PC-9 (cell line): Measurements from ENCODE around the gene CDKN1C. TPM values are rescaled to one million over a fixed set of nuclear protein-coding genes. Genes with fewer than 3 reads are reported as not detected.

ENCODE experiments used
- BruUV-seq: library from RNA; stranded (reverse); fragments of 400-500 nt; replicated peaks from 2 replicates; lab custom pipeline; 2021; lab: Mats Ljungman, UMichigan
- CTCF ChIA-PET: fragments of 300-600 bp; sonication (Branson Sonifier 250); formaldehyde crosslinking; loops from one replicate; lab custom pipeline; 2022; ENCODE audit warnings: antibody characterized with exemption; lab: Charles Lee
- POLR2A ChIA-PET: fragments of 300-600 bp; sonication (Branson Sonifier 250); formaldehyde crosslinking; loops from one replicate; lab custom pipeline; 2022; ENCODE audit warnings: antibody characterized with exemption; ENCODE audit not compliant: unreplicated experiment; lab: Charles Lee
- DNase-seq, 2 experiments: peaks; one replicate each; pipeline versions ENCODE4 v3.0.0 to v3.0.0-alpha.2; 2015 to 2022; ENCODE audit warnings: mixed read lengths in 1 of 2
- H2AFZ ChIP-seq: fragments of 200-600 bp; sonication (generic); 2 replicates; pipeline ENCODE4 v1.8.1; 2017; ENCODE audit warnings: antibody characterized with exemption
- H3F3A ChIP-seq: fragments of 200-600 bp; sonication (generic); 2 replicates; pipeline ENCODE4 v1.8.1; 2017; ENCODE audit warnings: antibody characterized with exemption, mild to moderate bottlenecking, low read depth; ENCODE audit not compliant: insufficient read depth
- H3K27ac ChIP-seq: fragments of 200-600 bp; sonication (generic); 2 replicates; pipeline ENCODE4 v1.6.1; 2016; ENCODE audit warnings: mixed run types
- H3K27me3 ChIP-seq: fragments of 200-600 bp; sonication (generic); 2 replicates; pipeline ENCODE4 v1.6.1; 2016; ENCODE audit warnings: low read depth, mixed run types; ENCODE audit not compliant: insufficient read depth
- H3K36me3 ChIP-seq: fragments of 200-600 bp; sonication (generic); 2 replicates; pipeline ENCODE4 v1.6.1; 2016; ENCODE audit warnings: low read depth, mixed run types
- H3K4me1 ChIP-seq: fragments of 200-600 bp; sonication (generic); replicated peaks from 2 replicates; pipeline ENCODE4 v1.6.1; 2016; ENCODE audit warnings: mixed run types; ENCODE audit not compliant: insufficient read depth
- H3K4me2 ChIP-seq: fragments of 200-600 bp; sonication (generic); 2 replicates; pipeline ENCODE4 v1.6.1; 2017; ENCODE audit warnings: mixed run types
- H3K4me3 ChIP-seq: fragments of 200-600 bp; sonication (generic); 2 replicates; pipeline ENCODE4 v1.6.1; 2016; ENCODE audit warnings: mixed run types
- H3K79me2 ChIP-seq: fragments of 200-600 bp; sonication (generic); 2 replicates; pipeline ENCODE4 v1.6.1; 2017; ENCODE audit warnings: low read depth, mixed run types
- H3K9me2 ChIP-seq: fragments of 200-600 bp; sonication (generic); 2 replicates; pipeline ENCODE4 v1.8.1; 2017; ENCODE audit warnings: mild to moderate bottlenecking; ENCODE audit not compliant: insufficient read depth
- H3K9me3 ChIP-seq: fragments of 200-600 bp; sonication (generic); 2 replicates; pipeline ENCODE4 v1.8.1; 2016; ENCODE audit warnings: low read depth; ENCODE audit not compliant: insufficient read depth
- H4K20me1 ChIP-seq: fragments of 200-600 bp; sonication (generic); 2 replicates; pipeline ENCODE4 v1.8.1; 2017; ENCODE audit not compliant: insufficient read depth
- CTCF ChIP-seq: fragments of 200-600 bp; sonication (generic); conservative IDR thresholded peaks from 2 replicates; pipeline ENCODE4 v1.6.1; 2017; ENCODE audit warnings: mixed run types, antibody characterized with exemption, mild to moderate bottlenecking, moderate library complexity
- EZH2 ChIP-seq: fragments of 200-600 bp; sonication (generic); IDR thresholded peaks from 2 replicates; pipeline ENCODE4 v1.8.0; 2017; ENCODE audit warnings: antibody characterized with exemption, low read depth
- intact Hi-C: fragments of 100-400 bp; cut with micrococcal nuclease; formaldehyde crosslinking; loops from one replicate; pipeline ENCODE4 v1.10.0; 2022; ENCODE audit not compliant: unreplicated experiment
- total RNA-seq: library from RNA; stranded (reverse); gene quantifications from 2 replicates; pipeline ENCODE4 v1.2.3, GENCODE V29; 2021

The CDKN1C gene
- total RNA-seq, 1 experiment from 2014 or later, result 5.1 TPM

DNA sequence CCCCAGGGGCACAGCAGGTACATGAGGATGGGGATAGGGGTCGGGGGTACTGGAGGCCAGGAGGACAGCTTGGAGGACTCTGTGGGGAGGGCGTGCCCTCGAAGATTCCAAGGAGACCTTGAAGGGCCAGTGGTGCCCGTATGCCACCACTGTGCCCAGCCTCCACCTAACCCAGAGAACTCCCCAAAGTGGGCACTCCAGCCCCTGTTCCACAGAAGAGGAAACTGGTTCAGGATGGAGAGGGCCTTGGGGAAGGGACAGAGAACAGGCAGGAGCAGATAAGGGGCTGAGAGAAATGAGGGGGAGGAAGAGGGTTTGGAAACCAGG is 45.8 kb upstream of the CDKN1C start:
- no peak overlapping the region for H3K4me3 ChIP-seq
- H3K27ac ChIP-seq, result no peak overlapping the region
- no peaks in the 10 kb centered on the region for H3K9me2 ChIP-seq
- CTCF ChIA-PET, result interaction anchor here (0.6 to 1.1 kb wide), 2 partner anchors 31 to 398 kb away, joined by 3 read pairs; no protein-coding TSS in a partner anchor
- DNase-seq, result no peak
- no peak for TF ChIP-seq CTCF
- TF ChIP-seq EZH2, result no peak
- peaks cover 40% of the 10 kb centered on the region for H3K4me1 ChIP-seq
- peaks cover 26% of the 10 kb centered on the region for H3K79me2 ChIP-seq
- H3K27me3 ChIP-seq, result no peaks in the 10 kb centered on the region
- intact Hi-C loops, result loop anchor here (5.0 kb wide), 3 partner anchors 91 to 486 kb away; partner anchors contain the start of gene MRGPRG
- no peak overlapping the region for H2AFZ ChIP-seq
- H3K9me3 ChIP-seq, result no peaks in the 10 kb centered on the region
- H3F3A ChIP-seq, result peaks cover 19% of the 10 kb centered on the region
- POLR2A ChIA-PET, result no interaction called here
- no peaks in the 10 kb centered on the region for H3K36me3 ChIP-seq
- BruUV-seq, result no TSS peak
- no peak overlapping the region for H3K4me2 ChIP-seq
- H4K20me1 ChIP-seq, result peaks cover 5% of the 10 kb centered on the region; the same call in 1 of the 2 replicates

- Histone ChIP-seq H3K4me1 (peaks cover 40% of the 10 kb centered on the region), H3K27ac (peak overlapping the region; percentile 99), H3K79me2 (peaks cover 28% of the 10 kb centered on the region), H3K4me2 (peak overlapping the region; percentile 84), H3K27me3 (no peaks in the 10 kb centered on the region), H2AFZ (no peak overlapping the region; the same call in 1 of the 2 replicates), H3K9me2 (no peaks in the 10 kb centered on the region), H4K20me1 (peaks cover 5% of the 10 kb centered on the region; the same call in 1 of the 2 replicates), H3K4me3 (peak overlapping the region; percentile 57), H3F3A (peaks cover 19% of the 10 kb centered on the region), H3K36me3 (no peaks in the 10 kb centered on the region), H3K9me3 (no peaks in the 10 kb centered on the region)
- peak; percentile 72 to 87 for DNase-seq
- no TSS peak for BruUV-seq
- ChIA-PET POLR2A (no interaction called here), CTCF (interaction anchor here (0.6 to 1.2 kb wide), 4 partner anchors 31 to 398 kb away, joined by 3 read pairs; no protein-coding TSS in a partner anchor)
- TF ChIP-seq EZH2 (no peak), CTCF (peak; percentile 83)
- intact Hi-C loops, result loop anchor here (1.0 to 5.0 kb wide), 4 partner anchors 39 to 486 kb away; partner anchors contain the start of gene MRGPRG
Observed at GRCh38 chr11:2930704-2931419, 45.3 kb upstream of the CDKN1C start.

DNA sequence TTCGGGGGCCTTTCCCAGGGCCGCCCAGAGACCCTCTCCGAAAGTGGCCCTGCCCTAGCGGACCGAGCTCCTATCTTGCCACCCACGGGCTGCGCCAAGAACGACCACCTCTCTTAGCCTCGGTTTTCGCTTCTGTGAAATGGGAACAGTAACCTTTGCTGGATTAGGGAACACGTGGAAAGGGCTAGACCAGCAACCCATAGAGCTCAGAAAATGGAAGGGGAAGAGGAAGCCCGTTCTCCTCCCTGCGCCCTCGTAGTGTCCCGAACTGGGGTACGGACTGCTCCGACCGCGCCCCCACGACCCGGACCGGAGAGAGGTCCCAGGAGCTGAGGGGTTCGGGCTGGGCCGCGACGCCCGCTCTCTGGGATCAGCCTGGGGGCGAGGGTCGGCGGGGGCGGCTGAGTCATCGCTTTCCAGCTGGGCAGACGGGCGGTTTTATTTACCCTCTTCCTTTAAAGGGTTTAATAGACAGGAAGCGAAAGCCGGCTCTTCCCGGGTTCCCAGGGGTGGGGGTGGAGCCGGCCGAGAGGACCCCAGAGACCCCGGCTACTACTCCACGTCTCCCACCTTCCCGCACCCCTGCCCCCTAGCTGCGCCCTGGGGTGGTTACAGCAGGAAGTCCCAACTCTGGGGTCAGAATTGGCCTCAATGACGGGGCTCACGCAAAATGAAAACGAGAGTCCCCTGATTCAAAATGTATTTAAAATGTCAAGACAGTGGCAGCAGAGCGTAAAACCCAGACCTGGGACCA is 44.6 kb upstream of the CDKN1C start:
- ChIA-PET CTCF (interaction anchor here (0.6 to 1.2 kb wide), 7 partner anchors 27 to 397 kb away, joined by 3 to 11 read pairs (median 3); a partner anchor contains a TSS), POLR2A (interaction anchor here (0.6 kb wide), 5 partner anchors 11 to 680 kb away, joined by 3 to 6 read pairs (median 3); no protein-coding TSS in a partner anchor)
- no peak for TF ChIP-seq EZH2
- no peak for TF ChIP-seq CTCF
- Histone ChIP-seq H2AFZ (no peak overlapping the region; the same call in 1 of the 2 replicates), H3K27me3 (no peaks in the 10 kb centered on the region), H3F3A (peaks cover 19% of the 10 kb centered on the region), H3K27ac (peak overlapping the region; percentile 99), H4K20me1 (peaks cover 5% of the 10 kb centered on the region; the same call in 1 of the 2 replicates), H3K9me2 (no peaks in the 10 kb centered on the region), H3K4me3 (peak overlapping the region; percentile 57), H3K36me3 (no peaks in the 10 kb centered on the region), H3K9me3 (no peaks in the 10 kb centered on the region), H3K4me1 (peaks cover 41% of the 10 kb centered on the region), H3K4me2 (peak overlapping the region; percentile 84), H3K79me2 (peaks cover 28% of the 10 kb centered on the region)
- DNase-seq, result peak in 1 of 2 experiments; percentile 60
- BruUV-seq, result TSS peak; percentile 92
- intact Hi-C loops, result loop anchor here (1.0 to 5.0 kb wide), 5 partner anchors 17 to 487 kb away; partner anchors contain the start of gene MRGPRG
